Epithelial cell of prostate (primary cell): ENCODE data around the gene BEND7.

Experiments used
- DNase-seq: peaks from one replicate; pipeline ENCODE4 v3.0.0-alpha.2; 2011; ENCODE audit warnings: low read depth, low spot score
- H3K27ac ChIP-seq: fragments of 450-650 bp; 2 replicates; pipeline ENCODE4 v1.5.1; 2017; ENCODE audit warnings: mild to moderate bottlenecking

Gene BEND7

GRCh38 chr10:13525663-13526062 lies 3.2 kb downstream of the BEND7 start:
- H3K27ac ChIP-seq = no peak overlapping the region
- no peak for DNase-seq

- DNase-seq = no peak
- no peak overlapping the region for H3K27ac ChIP-seq
Observed at GRCh38 chr10:13521026-13521425, 7.8 kb downstream of the BEND7 start.

DNA sequence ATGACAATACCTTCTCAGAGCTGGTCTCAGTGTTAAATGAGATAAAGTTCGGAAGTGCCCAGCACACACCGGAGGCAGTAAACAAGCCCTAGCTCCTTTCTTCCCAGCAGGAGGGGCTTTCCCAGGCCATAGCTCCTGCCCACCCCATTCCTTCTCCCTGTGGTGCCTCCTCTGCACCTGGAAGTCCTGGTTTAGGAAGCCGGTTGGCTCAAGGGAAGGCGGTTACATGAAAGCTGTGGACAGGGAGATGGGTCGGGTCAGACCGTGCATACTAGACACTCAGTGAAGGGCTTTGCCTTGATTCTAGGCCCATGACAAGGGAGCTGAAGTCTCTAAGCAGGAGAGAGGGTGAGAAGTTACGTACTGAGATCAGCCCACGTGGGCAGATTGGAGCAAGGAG lies 8.6 kb downstream of the BEND7 start:
- no peak for DNase-seq
- H3K27ac ChIP-seq = no peak overlapping the region

DNA sequence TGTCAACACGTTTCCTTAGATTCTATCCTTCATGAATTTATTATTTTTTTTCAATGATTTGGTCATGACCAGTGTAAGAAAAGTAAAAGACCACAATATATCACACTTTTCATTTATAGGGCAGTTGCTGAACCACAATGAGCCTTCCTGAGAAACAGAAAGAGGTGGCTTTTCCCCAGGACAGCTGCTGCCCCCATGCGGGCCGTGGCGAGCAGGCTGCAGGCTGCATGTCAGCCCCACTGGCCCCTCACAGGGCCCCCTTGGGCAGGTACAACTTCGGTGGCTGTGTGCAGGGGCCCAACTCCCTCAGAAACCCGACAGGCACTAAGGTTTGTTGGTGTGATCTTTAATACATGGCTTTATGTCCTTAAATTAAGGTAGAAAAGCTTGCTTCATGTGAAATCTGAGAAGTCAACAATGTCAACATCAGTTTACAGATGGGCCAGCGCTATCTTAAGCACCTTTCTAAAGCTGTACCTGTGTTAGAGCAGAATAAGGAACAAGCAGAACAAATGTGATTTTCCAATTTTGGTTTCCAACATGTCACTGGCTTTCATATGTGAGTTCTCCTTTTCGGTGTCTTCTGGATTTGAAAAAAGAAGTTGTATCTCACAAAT lies 10.6 kb downstream of the BEND7 start:
- no peak for DNase-seq

DNA sequence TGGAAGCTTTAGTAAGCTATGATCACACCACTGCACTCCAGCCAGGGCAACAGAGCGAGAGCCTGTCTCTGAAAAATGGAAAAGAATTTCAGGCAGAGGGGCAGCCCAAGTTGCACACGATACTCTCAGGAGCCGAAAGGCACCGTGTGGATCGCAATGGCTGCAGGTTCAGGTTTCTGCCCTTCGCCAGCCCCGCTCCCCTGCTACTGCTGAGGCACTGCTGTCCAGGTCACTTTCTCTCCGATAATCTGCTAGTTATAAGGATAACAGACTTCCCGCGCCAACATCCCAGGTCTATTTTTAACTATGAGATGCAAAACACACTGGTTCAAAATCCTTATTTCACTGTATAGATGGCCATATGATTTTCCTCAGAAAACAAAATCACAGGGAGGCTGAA lies 11.1 kb downstream of the BEND7 start:
- DNase-seq = no peak
- H3K27ac ChIP-seq = no peak overlapping the region

More for the DNA sequence above, 10.6 kb downstream of the BEND7 start:
- no peak overlapping the region for H3K27ac ChIP-seq

DNA sequence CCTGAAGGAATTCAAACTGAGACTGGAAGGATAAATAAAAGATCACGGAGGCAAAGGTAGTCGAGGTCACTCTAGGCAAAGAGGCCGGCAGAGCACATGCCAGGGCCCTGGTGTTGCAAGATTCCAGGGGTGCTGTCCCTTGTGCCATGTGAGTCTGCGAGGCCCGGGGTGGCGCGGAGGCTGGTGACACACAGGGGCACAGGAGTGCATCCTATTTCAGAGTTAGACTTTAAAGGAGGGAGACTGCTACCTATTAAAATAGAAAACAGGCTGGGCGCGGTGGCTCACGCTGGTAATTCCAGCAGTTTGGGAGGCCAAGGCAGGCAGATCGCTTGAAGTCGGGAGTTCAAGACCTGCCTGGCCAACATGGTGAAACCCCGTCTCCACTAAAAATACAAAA lies 12.6 kb downstream of the BEND7 start:
- H3K27ac ChIP-seq = no peak overlapping the region
- DNase-seq = no peak

- H3K27ac ChIP-seq = no peak overlapping the region
Observed at GRCh38 chr10:13515467-13515866, 13.3 kb downstream of the BEND7 start.

GRCh38 chr10:13514296-13514695 lies 14.5 kb downstream of the BEND7 start:
- no peak overlapping the region for H3K27ac ChIP-seq
- no peak for DNase-seq

More at GRCh38 chr10:13515467-13515866, 13.3 kb downstream of the BEND7 start:
- no peak for DNase-seq

GRCh38 chr10:13512564-13512963 lies 16.2 kb downstream of the BEND7 start:
- H3K27ac ChIP-seq = no peak overlapping the region

GRCh38 chr10:13511409-13511808 lies 17.4 kb downstream of the BEND7 start:
- no peak overlapping the region for H3K27ac ChIP-seq
- DNase-seq = no peak

More at GRCh38 chr10:13512564-13512963, 16.2 kb downstream of the BEND7 start:
- DNase-seq = no peak

- DNase-seq = no peak
- H3K27ac ChIP-seq = no peak overlapping the region
Observed at GRCh38 chr10:13505052-13505680, 23.6 kb downstream of the BEND7 start.

- H3K27ac ChIP-seq = no peak overlapping the region
- no peak for DNase-seq
Observed at GRCh38 chr10:13503745-13504463, 24.9 kb downstream of the BEND7 start.

DNA sequence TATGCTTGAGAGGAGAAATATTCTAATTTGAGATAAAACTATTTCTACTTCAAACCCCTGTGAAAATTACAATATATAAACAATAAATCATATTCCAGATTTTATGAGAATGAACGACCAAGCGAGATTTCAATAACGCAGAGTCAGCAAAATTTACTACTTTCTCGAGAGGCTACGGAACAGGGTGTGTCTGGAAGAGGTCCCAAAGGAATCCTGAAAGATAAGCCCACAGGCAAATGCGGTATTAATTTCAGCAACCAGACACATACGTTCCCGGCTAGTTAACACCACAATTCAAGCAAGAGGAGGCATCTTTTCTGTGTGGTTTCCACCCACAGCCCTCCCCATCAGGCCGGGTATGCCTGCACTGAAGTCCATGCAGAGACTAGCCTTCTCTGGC lies 26.4 kb downstream of the BEND7 start:
- DNase-seq = no peak

DNA sequence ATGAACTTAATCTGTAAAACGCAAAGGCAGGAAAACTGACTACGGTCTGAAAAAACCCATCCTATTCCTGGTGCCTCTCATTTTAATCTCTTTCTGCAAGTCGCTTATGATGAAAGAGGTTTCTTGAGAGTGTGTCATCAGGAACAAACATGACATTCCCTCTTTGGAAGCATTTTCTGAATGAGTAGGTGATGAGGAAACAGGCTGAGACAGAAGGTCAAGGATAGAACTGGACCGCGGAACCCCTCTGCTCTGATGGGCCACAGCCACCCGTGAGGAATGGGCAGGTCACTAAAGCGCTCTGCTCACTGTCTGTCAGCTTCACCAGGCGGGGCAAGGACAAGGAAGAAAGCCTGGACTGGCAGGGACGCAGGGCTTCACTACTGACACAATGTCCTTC lies 28.6 kb downstream of the BEND7 start:
- no peak overlapping the region for H3K27ac ChIP-seq
- DNase-seq = no peak

More for the DNA sequence above, 26.4 kb downstream of the BEND7 start:
- no peak overlapping the region for H3K27ac ChIP-seq

DNA sequence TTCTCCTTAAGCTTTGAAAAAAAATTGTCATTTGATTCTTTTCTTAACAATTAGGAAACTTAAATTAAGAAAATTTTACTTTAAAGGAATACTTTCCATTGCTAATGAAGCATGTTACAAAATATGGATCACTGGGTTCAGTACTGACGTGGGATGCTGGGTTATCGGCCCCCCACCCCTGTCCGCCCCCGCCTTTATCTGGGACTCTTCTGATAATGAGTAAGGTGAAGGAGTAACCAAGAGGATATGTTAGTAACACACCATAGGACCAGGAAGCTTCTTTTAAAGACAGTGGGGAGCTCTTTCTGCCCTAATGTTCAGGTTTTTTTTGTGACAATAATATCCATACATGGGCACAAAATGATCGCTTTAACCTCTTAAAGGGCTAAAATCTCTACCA lies 29.7 kb downstream of the BEND7 start:
- no peak for DNase-seq

DNA sequence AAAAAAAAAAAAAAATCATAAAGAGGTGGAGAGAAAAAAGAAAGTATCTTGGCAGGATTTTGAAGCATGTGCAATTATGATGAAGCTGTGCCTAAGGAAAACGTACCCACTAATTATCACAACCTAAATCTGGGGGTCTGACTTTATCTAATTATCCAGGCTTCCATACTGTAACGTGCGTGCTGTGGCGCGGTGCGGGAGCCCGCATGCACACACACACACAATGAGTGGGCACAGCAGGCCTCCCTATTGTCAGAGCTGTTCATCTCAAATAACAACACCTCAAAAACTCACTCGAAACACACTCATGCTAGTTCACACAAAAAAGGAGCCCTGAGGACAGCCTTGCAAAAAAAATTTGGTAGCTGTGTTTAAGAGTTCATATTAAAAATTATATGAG lies 31.9 kb downstream of the BEND7 start:
- DNase-seq = no peak
- H3K27ac ChIP-seq = no peak overlapping the region

More for the DNA sequence above, 29.7 kb downstream of the BEND7 start:
- H3K27ac ChIP-seq = no peak overlapping the region

DNA sequence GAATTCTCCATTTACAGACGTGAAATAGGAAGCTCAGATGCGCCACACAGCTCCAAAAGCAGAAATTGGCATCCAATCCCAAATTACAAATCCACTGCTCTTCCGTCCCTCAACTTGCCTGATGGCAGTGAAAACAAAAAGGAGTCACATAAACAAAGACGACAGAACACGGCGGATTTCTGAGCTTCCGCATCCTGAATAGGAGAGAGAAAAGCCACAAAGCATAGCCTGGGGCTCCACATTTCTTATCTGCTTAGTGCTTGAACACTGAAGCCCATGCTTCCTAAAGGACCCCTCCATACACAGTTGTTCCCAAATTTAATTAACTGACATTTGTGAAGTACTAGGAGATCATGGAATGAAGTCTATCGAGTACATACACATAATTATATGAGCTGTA lies 32.6 kb downstream of the BEND7 start:
- DNase-seq = no peak
- H3K27ac ChIP-seq = no peak overlapping the region

GRCh38 chr10:13492493-13493180 lies 36.2 kb downstream of the BEND7 start:
- no peak for DNase-seq
- no peak overlapping the region for H3K27ac ChIP-seq

- DNase-seq = no peak
- no peak overlapping the region for H3K27ac ChIP-seq
Observed at GRCh38 chr10:13491747-13492360, 37.0 kb downstream of the BEND7 start.

DNA sequence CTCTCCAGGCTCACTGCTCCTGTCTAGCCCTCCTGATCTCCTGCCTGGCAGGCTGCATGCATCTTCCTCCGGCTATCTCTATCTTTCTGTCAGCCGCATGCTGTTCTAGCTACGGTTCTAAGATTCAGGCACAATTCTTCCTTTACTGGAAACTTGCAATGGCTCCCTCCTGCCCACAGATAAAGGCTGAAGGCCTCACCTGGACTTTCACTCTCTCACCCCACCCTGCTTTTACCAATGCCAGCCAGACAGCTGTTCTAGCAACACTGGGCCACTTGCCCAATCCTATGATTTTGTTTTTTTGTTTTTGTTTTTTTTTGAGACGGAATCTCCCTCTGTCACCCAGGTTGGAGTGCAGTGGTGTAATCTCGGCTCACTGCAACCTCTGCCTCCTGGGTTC lies 38.3 kb downstream of the BEND7 start:
- DNase-seq = no peak
- H3K27ac ChIP-seq = no peak overlapping the region
